Left ventricle myocardium superior (tissue), 1 donor: ENCODE results near the gene CTCF. TPM values are rescaled to one million over a fixed set of nuclear protein-coding genes. Genes with fewer than 3 reads are reported as not detected.

ENCODE experiments used
- ATAC-seq: fragments of 200-7000 bp; cut with Tn5 transposase; one replicate; pipeline ENCODE4 v1.9.1; 2020; ENCODE audit warnings: mild to moderate bottlenecking, moderate library complexity
- DNase-seq: peaks from one replicate; pipeline ENCODE4 v3.0.0-alpha.2; 2020
- intact Hi-C: fragments of 100-400 bp; cut with micrococcal nuclease; formaldehyde crosslinking; loops from one replicate; pipeline ENCODE4 v1.11.0; 2022
- total RNA-seq: library from RNA; stranded (reverse); fragmentation: NEBNext Ultra II Directional; extraction: Animal tissue kit (Norgen Biotek cat#: 25700); gene quantifications from one replicate; pipeline ENCODE4 v1.2.1, GENCODE V29; 2021
- donor health status: DM: no; HTN: yes; CAD: no; lungs with severe emphysema.

The CTCF gene
- total RNA-seq, 1 donor from 2014 or later = 32.8 TPM

- ATAC-seq (no peak), DNase-seq (no peak)
- intact Hi-C loops = no loop called here
These were observed 9.1 kb downstream of the CTCF start for GRCh38 chr16:67571464-67571863.

DNA sequence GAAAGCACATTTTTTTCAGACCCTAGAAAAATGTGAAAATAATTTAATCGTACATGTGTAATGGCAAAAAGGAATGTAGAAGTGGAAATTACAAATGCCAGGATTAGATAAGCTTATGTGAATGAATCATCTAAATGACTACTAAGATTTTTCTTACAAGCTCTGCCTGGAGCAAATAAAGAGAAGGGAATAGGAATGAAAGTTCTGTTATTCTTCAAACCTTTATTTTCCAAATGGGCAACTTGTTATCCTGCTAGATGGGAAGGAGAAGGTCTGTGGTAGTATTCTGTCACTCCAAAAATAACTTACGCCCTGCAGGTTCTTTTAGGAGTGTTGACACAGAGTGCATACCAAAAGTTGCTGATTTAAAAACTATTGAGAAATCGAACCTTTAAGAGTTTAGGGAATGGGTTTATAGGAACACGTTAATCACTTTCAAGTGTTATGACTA lies 9.7 kb downstream of the CTCF start:
- no peak for ATAC-seq
- intact Hi-C loops = no loop called here
- DNase-seq = no peak

DNA sequence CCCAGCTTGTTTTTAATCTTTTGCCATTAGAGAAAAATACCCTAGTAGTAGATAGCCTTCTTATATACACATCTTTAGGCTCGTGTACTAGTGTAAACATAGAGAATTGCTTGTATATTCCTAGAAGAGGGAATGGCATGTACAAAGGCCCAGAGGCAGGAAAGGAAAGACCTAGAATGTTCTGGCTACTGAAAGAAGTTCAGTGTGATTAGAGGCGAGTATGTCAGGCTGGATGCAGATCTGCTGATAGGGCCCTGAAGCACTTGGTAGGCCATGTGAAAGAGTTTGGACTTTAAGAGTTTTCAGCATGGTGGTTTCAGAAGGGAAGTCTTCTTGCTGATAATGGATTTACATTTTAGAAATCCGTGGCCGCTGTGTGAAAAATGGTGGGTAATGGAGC lies 17.4 kb downstream of the CTCF start:
- intact Hi-C loops = no loop called here
- DNase-seq = no peak
- no peak for ATAC-seq

DNA sequence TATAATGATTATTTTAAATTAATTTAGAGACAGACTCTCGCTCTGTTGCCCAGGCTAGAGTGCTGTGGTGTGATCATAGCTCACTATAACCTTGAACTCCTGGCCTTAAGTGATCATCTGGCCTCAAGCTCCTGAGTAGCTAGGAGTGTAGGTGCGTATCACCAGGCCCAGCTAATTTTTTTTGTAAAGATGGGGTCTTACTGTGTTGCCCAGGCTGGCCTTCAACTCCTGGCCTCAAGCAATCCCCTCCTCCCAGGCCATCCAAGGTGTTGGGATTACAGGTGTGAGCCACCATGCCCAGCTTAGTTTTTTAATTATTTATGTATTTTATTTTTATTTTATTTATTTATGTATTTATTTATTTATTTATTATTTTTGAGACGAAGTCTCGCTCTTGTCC lies 17.9 kb downstream of the CTCF start:
- intact Hi-C loops = no loop called here
- no peak for ATAC-seq
- DNase-seq = no peak

- intact Hi-C loops = no loop called here
These were observed 31.0 kb downstream of the CTCF start for GRCh38 chr16:67593288-67593687.

DNA sequence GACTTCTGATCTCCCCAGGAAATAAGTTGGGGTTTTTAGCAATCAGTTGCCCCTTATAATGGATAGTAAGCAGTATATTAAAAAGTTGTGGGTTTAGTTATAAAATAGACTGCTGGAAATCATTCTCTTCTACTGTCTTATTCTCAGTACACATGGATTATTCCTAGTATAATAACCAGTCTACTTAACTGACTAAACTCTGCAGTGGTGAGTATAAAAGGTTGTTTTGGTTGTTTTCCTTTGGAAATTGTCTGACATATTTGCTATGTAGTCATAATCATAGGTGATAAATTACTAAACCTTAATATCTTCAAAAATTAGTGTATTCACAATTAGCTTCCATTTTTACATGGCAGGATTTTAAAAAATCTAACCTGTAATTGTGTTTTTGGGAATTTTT lies 31.4 kb downstream of the CTCF start:
- ATAC-seq = no peak
- DNase-seq = no peak
- intact Hi-C loops = no loop called here

More at GRCh38 chr16:67593288-67593687, 31.0 kb downstream of the CTCF start:
- DNase-seq (no peak), ATAC-seq (no peak)

GRCh38 chr16:67594256-67594915 lies 32.1 kb downstream of the CTCF start:
- ATAC-seq = no peak
- intact Hi-C loops = no loop called here
- no peak for DNase-seq

DNA sequence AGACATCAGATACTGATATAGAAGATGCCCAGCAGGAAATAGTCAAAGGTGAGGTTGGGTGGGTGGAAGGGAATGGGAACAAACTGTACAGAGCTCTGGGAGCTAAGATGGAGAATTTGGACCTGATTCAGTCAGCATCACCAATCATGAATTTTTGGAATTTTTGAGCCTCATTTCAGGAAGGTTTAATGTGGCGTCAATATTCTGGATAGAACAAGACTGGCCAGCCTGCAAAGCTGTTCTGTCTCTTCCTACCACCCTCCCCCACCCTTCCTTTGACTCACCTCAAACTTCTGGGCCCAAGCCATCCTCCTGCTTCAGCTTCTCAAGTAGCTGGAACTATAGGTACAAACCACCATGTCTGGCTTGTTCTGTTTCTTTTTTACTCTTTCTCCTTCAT lies 32.6 kb downstream of the CTCF start:
- ATAC-seq (no peak), DNase-seq (no peak)
- intact Hi-C loops = no loop called here

DNA sequence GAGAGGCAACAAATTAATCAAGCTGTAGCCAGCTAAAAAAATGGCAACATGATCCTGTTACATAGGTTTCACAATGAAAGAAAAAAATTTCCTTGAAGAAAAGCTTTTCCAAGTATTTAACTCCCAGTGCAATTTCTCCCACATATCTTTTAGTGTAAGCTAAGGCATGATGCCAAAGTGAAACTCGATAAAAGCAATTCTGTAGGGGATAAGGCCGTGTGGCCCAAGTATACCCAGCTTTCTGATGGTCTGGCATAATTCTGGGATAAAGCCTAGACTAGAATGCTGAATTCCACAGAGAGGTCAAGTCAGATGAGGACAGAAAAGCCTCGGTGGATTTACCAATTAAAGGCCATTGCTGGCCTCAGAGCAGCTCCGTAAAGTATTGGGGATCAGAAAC lies 36.2 kb downstream of the CTCF start:
- intact Hi-C loops = no loop called here
- ATAC-seq (no peak), DNase-seq (no peak)

GRCh38 chr16:67605641-67606040 lies 43.3 kb downstream of the CTCF start:
- no peak for ATAC-seq
- no peak for DNase-seq
- intact Hi-C loops = no loop called here

DNA sequence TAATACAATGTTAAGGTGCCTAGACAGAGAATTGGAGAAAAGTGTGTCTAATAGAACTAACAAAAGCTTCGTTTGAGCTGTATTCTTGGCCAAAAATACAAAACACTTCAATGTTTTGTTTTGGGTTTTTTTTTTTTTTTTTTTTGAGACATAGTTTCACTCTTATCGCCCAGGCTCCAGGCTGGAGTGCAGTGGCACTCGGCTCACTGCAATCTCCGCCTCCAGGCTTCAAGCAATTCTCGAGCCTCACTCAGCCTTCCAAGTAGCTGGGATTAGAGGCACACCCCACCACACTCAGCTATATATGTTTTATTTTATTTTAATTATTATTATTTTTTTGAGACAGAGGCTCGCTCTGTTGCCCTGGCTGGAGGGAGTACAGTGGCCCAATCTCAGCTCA lies 44.3 kb downstream of the CTCF start:
- DNase-seq = no peak
- intact Hi-C loops = no loop called here
- no peak for ATAC-seq

- intact Hi-C loops = no loop called here
- DNase-seq (no peak), ATAC-seq (no peak)
These were observed 46.0 kb downstream of the CTCF start for GRCh38 chr16:67608364-67608763.

DNA sequence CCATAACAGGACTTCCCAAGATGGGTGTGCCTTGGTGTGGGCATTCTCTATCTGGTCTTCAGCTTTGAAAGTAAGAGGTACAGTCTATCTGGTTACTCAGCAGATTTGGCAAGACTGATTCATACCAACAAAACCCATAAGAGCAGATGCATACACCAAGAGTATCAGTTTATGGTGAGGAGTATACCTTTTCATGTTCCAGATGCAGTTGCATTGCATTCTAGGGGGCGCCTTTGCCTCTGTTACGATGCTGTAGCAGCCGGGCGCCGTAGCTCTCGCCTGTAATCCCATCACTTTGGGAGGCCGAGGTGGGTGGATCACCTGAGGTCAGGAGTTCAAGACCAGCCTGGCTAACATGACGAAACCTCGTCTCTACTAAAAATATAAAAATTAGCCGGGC lies 51.5 kb downstream of the CTCF start:
- ATAC-seq (no peak), DNase-seq (no peak)
- intact Hi-C loops = no loop called here

DNA sequence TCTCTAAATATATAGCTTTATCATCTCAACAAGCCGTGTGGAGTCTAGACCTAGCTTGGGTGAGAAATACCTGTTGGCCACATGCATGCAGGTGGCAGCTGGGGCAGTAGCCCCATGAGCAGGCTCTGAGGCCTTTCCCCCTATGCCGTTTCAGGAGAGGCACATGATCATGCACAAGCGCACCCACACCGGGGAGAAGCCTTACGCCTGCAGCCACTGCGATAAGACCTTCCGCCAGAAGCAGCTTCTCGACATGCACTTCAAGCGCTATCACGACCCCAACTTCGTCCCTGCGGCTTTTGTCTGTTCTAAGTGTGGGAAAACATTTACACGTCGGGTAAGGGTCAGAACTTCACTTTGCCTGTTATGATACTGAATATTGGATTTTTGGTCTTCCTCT lies 65.9 kb downstream of the CTCF start:
- DNase-seq = no peak
- intact Hi-C loops = no loop called here
- no peak for ATAC-seq

- ATAC-seq (peak; percentile 89), DNase-seq (peak; percentile 75)
- intact Hi-C loops = no loop called here
These were observed 70.3 kb downstream of the CTCF start for GRCh38 chr16:67632415-67633172.

DNA sequence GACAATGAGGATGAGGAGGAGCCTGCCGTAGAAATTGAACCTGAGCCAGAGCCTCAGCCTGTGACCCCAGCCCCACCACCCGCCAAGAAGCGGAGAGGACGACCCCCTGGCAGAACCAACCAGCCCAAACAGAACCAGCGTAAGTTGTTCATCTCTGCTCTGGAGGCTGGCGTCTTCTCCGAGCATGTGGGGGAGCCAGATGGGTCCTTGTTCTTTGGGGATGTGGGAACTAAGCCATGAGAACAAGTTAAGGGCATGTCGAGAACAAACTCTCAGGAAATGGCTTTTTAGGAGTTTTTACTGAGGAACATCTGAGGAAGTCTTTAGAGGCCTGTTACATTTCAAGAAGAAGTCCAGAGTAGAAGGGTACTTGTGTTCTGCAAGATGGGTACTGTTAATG lies 74.4 kb downstream of the CTCF start:
- intact Hi-C loops = no loop called here
- no peak for DNase-seq
- no peak for ATAC-seq

GRCh38 chr16:67637625-67638024 lies 75.3 kb downstream of the CTCF start:
- intact Hi-C loops = no loop called here
- DNase-seq (no peak), ATAC-seq (no peak)

DNA sequence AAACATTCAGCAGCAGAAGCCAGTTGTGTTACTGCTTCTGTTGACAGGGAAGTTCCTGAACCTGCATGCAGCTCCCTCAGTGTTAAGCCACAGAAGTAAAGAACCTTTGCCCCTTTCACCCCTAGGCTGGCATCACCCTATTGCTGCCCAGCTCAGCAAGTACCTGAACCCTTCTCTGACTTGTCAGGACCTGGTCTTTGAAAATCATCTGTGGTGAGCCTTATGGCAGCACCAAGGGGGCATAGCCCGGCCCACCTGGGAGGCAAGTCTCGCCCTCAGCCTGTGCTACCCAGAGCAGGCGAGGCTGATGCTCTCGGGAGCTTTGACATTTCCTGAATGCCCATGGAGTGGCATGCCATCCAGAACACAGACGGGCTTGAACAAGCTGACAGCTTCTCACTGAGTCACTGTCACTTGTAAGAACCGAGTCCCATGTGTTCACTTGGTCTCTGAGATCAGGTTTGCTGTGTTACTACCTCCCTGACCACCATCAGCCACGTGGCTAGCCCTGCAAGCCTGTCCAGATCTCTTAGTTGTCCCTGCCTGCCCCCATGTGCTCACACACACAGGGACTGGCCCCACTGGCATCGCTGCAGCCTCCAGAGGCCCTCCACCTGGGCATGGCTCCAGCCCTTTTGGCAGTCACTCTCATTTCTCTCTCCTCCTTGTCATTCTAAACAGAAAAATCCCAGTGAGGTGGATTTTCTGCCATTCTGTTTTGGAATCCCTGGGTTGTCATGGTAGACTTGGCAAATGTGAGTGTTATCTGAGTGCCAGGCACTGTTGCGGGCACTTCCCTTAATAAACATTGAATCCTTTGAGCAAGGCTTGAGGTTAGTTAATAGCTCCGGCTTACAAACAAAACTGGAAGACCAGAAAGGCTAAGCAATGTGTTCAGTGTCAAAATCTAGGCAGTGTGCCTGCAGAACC lies 79.7 kb downstream of the CTCF start:
- DNase-seq = peak; percentile 85

DNA sequence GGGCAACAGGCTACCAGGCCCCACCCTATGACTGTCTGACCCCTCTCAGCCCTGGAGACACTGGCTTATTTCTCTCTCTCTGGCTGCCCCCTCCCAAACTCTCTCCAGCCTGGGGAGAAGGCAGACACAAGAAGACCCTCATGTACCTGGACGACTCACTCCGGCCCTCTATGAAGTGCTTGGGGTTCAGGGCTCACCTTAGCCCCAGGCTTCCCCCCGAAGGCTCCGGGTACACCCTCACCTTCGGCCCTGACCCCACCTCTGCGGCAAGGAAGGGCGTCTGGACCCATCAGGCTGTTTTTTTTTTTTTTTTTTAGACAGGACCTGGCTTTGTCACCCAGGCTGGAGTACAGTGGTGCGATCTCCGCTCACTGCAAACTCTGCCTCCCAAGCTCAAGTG lies 81.7 kb downstream of the CTCF start:
- intact Hi-C loops = no loop called here
- DNase-seq (no peak), ATAC-seq (no peak)

More for the DNA sequence above, 79.7 kb downstream of the CTCF start:
- ATAC-seq = peak; percentile 93
- intact Hi-C loops = no loop called here
